Endothelial cell of umbilical vein (primary cell): Measurements from ENCODE around the gene TMEM107. TPM values are rescaled to one million over a fixed set of nuclear protein-coding genes. Genes with fewer than 3 reads are reported as not detected.
"Not testable (repeated sequence)": the region's sequence is repeated elsewhere in the genome, so short reads cannot be mapped to it uniquely, and the experiment has no call there.

Source experiments
- BruUV-seq: library from RNA; stranded (reverse); fragments of 400-500 nt; replicated peaks from 2 replicates; lab custom pipeline; 2021; lab: Mats Ljungman, UMichigan
- CTCF ChIA-PET: fragments of 300-600, 350-600 bp; sonication (Branson Sonifier 250); formaldehyde crosslinking; loops from one replicate; lab custom pipeline; 2021; ENCODE audit warnings: antibody characterized with exemption, inconsistent platforms; lab: Charles Lee
- POLR2A ChIA-PET: fragments of 300-600, 350-600 bp; sonication (Branson Sonifier 250); formaldehyde crosslinking; loops from one replicate; lab custom pipeline; 2021; ENCODE audit warnings: antibody characterized with exemption, inconsistent platforms; lab: Charles Lee
- DNase-seq: peaks from one replicate; pipeline ENCODE4 v3.0.0-alpha.2; 2011; ENCODE audit warnings: low read depth, low spot score
- FAIRE-seq: peaks from 2 replicates; lab custom pipeline; 2011; peaks lifted over from hg19 to GRCh38; lab: Jason Lieb, UNC
- H2AFZ ChIP-seq: 2 replicates; pipeline ENCODE4 v1.6.0; 2012; ENCODE audit warnings: low read depth, low read length, control low read depth, inconsistent platforms
- H3K27ac ChIP-seq: 2 replicates; pipeline ENCODE4 v1.5.1; 2011; ENCODE audit warnings: low read depth, mild to moderate bottlenecking, control low read depth, low read length, moderate library complexity; ENCODE audit not compliant: insufficient read depth
- H3K27me3 ChIP-seq, 2 experiments: 2 replicates each; pipeline versions ENCODE4 v1.6.0 to v1.6.1; 2011; ENCODE audit warnings: low read length in 2 of 2, mixed read lengths in 1 of 2; ENCODE audit not compliant: control insufficient read depth in 2 of 2, insufficient read depth in 2 of 2
- H3K36me3 ChIP-seq, 2 experiments: 2 replicates in 1 of 2; 3 replicates in 1 of 2; pipeline ENCODE4 v1.5.1; 2011; ENCODE audit warnings: low read length in 2 of 2, mild to moderate bottlenecking in 1 of 2, moderate library complexity in 1 of 2; ENCODE audit not compliant: control insufficient read depth in 2 of 2, insufficient read depth in 2 of 2; ENCODE audit errors: extremely low read depth in 1 of 2
- H3K4me1 ChIP-seq: 3 replicates; pipeline ENCODE4 v1.5.1; 2011; ENCODE audit warnings: mild to moderate bottlenecking, low read length; ENCODE audit not compliant: control insufficient read depth, insufficient read depth; ENCODE audit errors: extremely low read depth
- H3K4me2 ChIP-seq: 2 replicates; pipeline ENCODE4 v1.6.1; 2011; ENCODE audit warnings: low read length, control low read depth, mixed read lengths; ENCODE audit not compliant: insufficient read depth
- H3K4me3 ChIP-seq, 3 experiments: fragments of 200-600 bp in 1 of 3; sonication (generic), shearing (Covaris generic) in 1 of 3; replicated peaks in 1 of 3; 2 replicates each; pipeline ENCODE4 v1.5.1; 2011 to 2016; ENCODE audit warnings: control low read depth in 3 of 3, low read length in 3 of 3, mild to moderate bottlenecking in 2 of 3, inconsistent platforms in 1 of 3, low read depth in 1 of 3, moderate library complexity in 1 of 3; ENCODE audit not compliant: insufficient read depth in 1 of 3
- H3K79me2 ChIP-seq: 2 replicates; pipeline ENCODE4 v1.6.0; 2012; ENCODE audit warnings: low read length, inconsistent platforms; ENCODE audit not compliant: control insufficient read depth, insufficient read depth
- H3K9ac ChIP-seq: replicated peaks from 2 replicates; pipeline ENCODE3; 2011; ENCODE audit warnings: low read length, control low read depth; ENCODE audit not compliant: insufficient read depth; ENCODE audit errors: extremely low read depth
- H3K9me1 ChIP-seq: replicated peaks from 3 replicates; pipeline ENCODE4 v1.6.0; 2011; ENCODE audit warnings: mild to moderate bottlenecking, low read length; ENCODE audit not compliant: control insufficient read depth, insufficient read depth; ENCODE audit errors: extremely low read depth
- H3K9me3 ChIP-seq: replicated peaks from 2 replicates; pipeline ENCODE4 v1.5.1; 2012; ENCODE audit warnings: low read length, inconsistent platforms; ENCODE audit not compliant: control insufficient read depth, insufficient read depth
- H4K20me1 ChIP-seq: replicated peaks from 2 replicates; pipeline ENCODE3; 2011; ENCODE audit warnings: mild to moderate bottlenecking, low read length; ENCODE audit not compliant: control insufficient read depth, insufficient read depth; ENCODE audit errors: extremely low read depth
- CTCF ChIP-seq, 2 donors: IDR thresholded peaks; 1 replicate in 1 of 2; 2 replicates in 1 of 2; pipeline ENCODE4 v1.5.1; 2011; ENCODE audit warnings: low read length in 2 of 2, mild to moderate bottlenecking in 2 of 2, moderate library complexity in 2 of 2, control low read depth in 1 of 2, inconsistent platforms in 1 of 2, low read depth in 1 of 2; ENCODE audit not compliant: insufficient read depth in 1 of 2; ENCODE audit errors: extremely low read depth in 1 of 2
- EZH2 ChIP-seq: IDR thresholded peaks from 2 replicates; pipeline ENCODE4 v1.6.1; 2012; ENCODE audit warnings: borderline replicate concordance, low read depth, mild to moderate bottlenecking, moderate library complexity, low read length, inconsistent platforms; ENCODE audit not compliant: severe bottlenecking
- FOS ChIP-seq: IDR thresholded peaks from 2 replicates; pipeline ENCODE4 v1.6.1; 2011; ENCODE audit warnings: mild to moderate bottlenecking, low read length, moderate library complexity, borderline replicate concordance; ENCODE audit not compliant: insufficient read depth
- GATA2 ChIP-seq: IDR thresholded peaks from 2 replicates; pipeline ENCODE4 v1.7.0; 2011; ENCODE audit warnings: low read depth, mild to moderate bottlenecking, moderate library complexity, mixed read lengths, low read length; ENCODE audit not compliant: insufficient read length, insufficient read depth
- JUN ChIP-seq: IDR thresholded peaks from 2 replicates; pipeline ENCODE4 v1.6.1; 2011; ENCODE audit warnings: borderline replicate concordance, low read depth; ENCODE audit not compliant: insufficient read length, insufficient read depth
- MAX ChIP-seq: IDR thresholded peaks from 2 replicates; pipeline ENCODE4 v1.6.1; 2011; ENCODE audit not compliant: insufficient read depth, insufficient read length
- MYC ChIP-seq: IDR thresholded peaks from one replicate; pipeline ENCODE4 v1.6.1; 2011; ENCODE audit warnings: mild to moderate bottlenecking, low read depth, low read length
- POLR2A ChIP-seq: IDR thresholded peaks from 2 replicates; pipeline ENCODE4 v1.6.1; 2012; ENCODE audit warnings: low read depth, mild to moderate bottlenecking, control low read depth, low read length
- POLR2AphosphoS5 ChIP-seq: IDR thresholded peaks from 2 replicates; pipeline ENCODE4 v1.6.1; 2012; ENCODE audit warnings: low read depth, mild to moderate bottlenecking, control low read depth, low read length, moderate library complexity; ENCODE audit not compliant: insufficient read depth
- dilution Hi-C: fragments of 300-500 bp; cut with MboI; formaldehyde crosslinking; loops from one replicate; pipeline ENCODE4 v1.15.0; 2019; ENCODE audit warnings: low sequenced_read_pairs; ENCODE audit not compliant: extremely low pct_ligation_motif_present
- intact Hi-C: fragments of 100-400 bp; cut with micrococcal nuclease; formaldehyde crosslinking; loops from one replicate; pipeline ENCODE4 v1.10.0; 2022
- polyA plus RNA-seq, 4 experiments: library from polyadenylated mRNA; depleted of rRNA in 3 of 4; stranded (reverse) in 3 of 4; unstranded in 1 of 4; fragments of >200 nt; gene quantifications; 2 replicates each; pipeline versions ENCODE4 v1.2.1 to v1.2.3, GENCODE V29; 2011 to 2012; ENCODE audit warnings: missing spikeins in 1 of 4
- total RNA-seq: library from RNA; stranded (reverse); gene quantifications from 2 replicates; pipeline ENCODE4 v1.2.3, GENCODE V29; 2021

TMEM107 gene
- total and polyA plus RNA-seq, 2 donors (not counting 3 experiments of a cell fraction or from before 2014, with no cell fraction given) = 20.4 to 31.6 TPM

GRCh38 chr17:8214000-8214399 lies 37.8 kb upstream of the TMEM107 start:
- H3K4me3 ChIP-seq, H3K27ac ChIP-seq, H4K20me1 ChIP-seq, H3K9ac ChIP-seq, H3K27me3 ChIP-seq, DNase-seq, CTCF ChIA-PET, H3K4me2 ChIP-seq, H2AFZ ChIP-seq, dilution Hi-C loops, FAIRE-seq, H3K9me1 ChIP-seq, H3K36me3 ChIP-seq, H3K4me1 ChIP-seq, intact Hi-C loops, H3K9me3 ChIP-seq, BruUV-seq: not testable (repeated sequence)
- peaks cover 14% of the 10 kb centered on the region for H3K79me2 ChIP-seq
- POLR2A ChIA-PET = interaction anchor here (0.6 kb wide), 1 partner anchor 389 kb away, joined by 3 read pairs; no protein-coding TSS in a partner anchor

GRCh38 chr17:8212312-8213180 lies 36.4 kb upstream of the TMEM107 start:
- POLR2A ChIA-PET = no interaction called here
- TF ChIP-seq FOS (no peak), CTCF (IDR thresholded peaks at IDR 0.05; ENCODE audit: extremely low read depth in 1 of 2, insufficient read depth in 1 of 2, low read depth in 1 of 2, low read length in 2 of 2) (no peak), MYC (no peak), MAX (no peak), POLR2A (no peak), GATA2 (no peak), JUN (no peak), EZH2 (no peak), POLR2AphosphoS5 (no peak)
- no TSS peak for BruUV-seq
- Histone ChIP-seq H3K27me3 (no peaks in the 10 kb centered on the region), H3K27ac (no peak overlapping the region), H3K9me1 (no peaks in the 10 kb centered on the region), H3K36me3 (no peaks in the 10 kb centered on the region), H3K4me1 (peaks cover 13% of the 10 kb centered on the region), H3K4me3 (no peak overlapping the region), H3K4me2 (no peak overlapping the region), H4K20me1 (no peaks in the 10 kb centered on the region), H3K9me3 (no peaks in the 10 kb centered on the region), H2AFZ (no peak overlapping the region), H3K79me2 (peaks cover 24% of the 10 kb centered on the region), H3K9ac (no peak overlapping the region)
- intact Hi-C loops (no loop called here), dilution Hi-C loops (no loop called here)
- CTCF ChIA-PET = interaction anchor here (1.6 kb wide), 1 partner anchor 22 kb away, joined by 4 read pairs; the partner anchor contains the start of gene BORCS6
- no peak for DNase-seq
- FAIRE-seq = no peak
